Large intestine (tissue), 3 donors: ENCODE results near the gene TCF4. TPM values are rescaled to one million over a fixed set of nuclear protein-coding genes. Genes with fewer than 3 reads are reported as not detected.

Experiments used
- DNase-seq, 2 donors: peaks; one replicate each; pipeline versions ENCODE4 v3.0.0 to v3.0.0-alpha.2; 2013
- H3K27ac ChIP-seq: one replicate; pipeline ENCODE4 v1.5.1; 2013; ENCODE audit warnings: low read length
- H3K27me3 ChIP-seq: 2 replicates; pipeline ENCODE4 v1.6.1; 2013; ENCODE audit warnings: low read length; ENCODE audit not compliant: control insufficient read depth, insufficient read depth
- H3K36me3 ChIP-seq: 2 replicates; pipeline ENCODE4 v1.6.1; 2013; ENCODE audit warnings: low read length; ENCODE audit not compliant: control insufficient read depth, insufficient read depth
- H3K4me1 ChIP-seq: one replicate; pipeline ENCODE4 v1.6.1; 2013; ENCODE audit warnings: low read length; ENCODE audit not compliant: control insufficient read depth, insufficient read depth
- H3K4me3 ChIP-seq: one replicate; pipeline ENCODE4 v1.5.1; 2013; ENCODE audit warnings: low read length
- H3K9me3 ChIP-seq: one replicate; pipeline ENCODE4 v1.6.1; 2013; ENCODE audit warnings: mild to moderate bottlenecking, low read depth, low read length, moderate library complexity; ENCODE audit not compliant: control insufficient read depth
- WGBS: methylation state at CpG from one replicate; pipeline ENCODE4 v1.1.5; 2013; ENCODE audit warnings: low lambda C conversion rate; ENCODE audit not compliant: insufficient coverage; 5-methylcytosine and 5-hydroxymethylcytosine counted together
- polyA plus RNA-seq: library from polyadenylated mRNA; unstranded; fragments of 120-200 nt; gene quantifications from one replicate; pipeline ENCODE4 v1.2.1, GENCODE V29; 2013

TCF4 gene
- polyA plus RNA-seq, 1 donor = 42.5 TPM

- Histone ChIP-seq H3K36me3 (no peaks in the 10 kb centered on the region), H3K9me3 (no peaks in the 10 kb centered on the region), H3K4me1 (no peaks in the 10 kb centered on the region), H3K27ac (no peak overlapping the region), H3K27me3 (no peaks in the 10 kb centered on the region), H3K4me3 (no peak overlapping the region)
- no peak for DNase-seq
Observed at GRCh38 chr18:55524353-55525073, 63.5 kb downstream of the TCF4 start.

GRCh38 chr18:55523001-55523400 lies 65.0 kb downstream of the TCF4 start:
- Histone ChIP-seq H3K27ac (no peak overlapping the region), H3K27me3 (no peaks in the 10 kb centered on the region), H3K9me3 (no peaks in the 10 kb centered on the region), H3K4me3 (no peak overlapping the region), H3K4me1 (no peaks in the 10 kb centered on the region), H3K36me3 (no peaks in the 10 kb centered on the region)
- no peak for DNase-seq

- no peaks in the 10 kb centered on the region for H3K27me3 ChIP-seq
- H3K36me3 ChIP-seq = no peaks in the 10 kb centered on the region
- no peaks in the 10 kb centered on the region for H3K9me3 ChIP-seq
- no peak overlapping the region for H3K4me3 ChIP-seq
- WGBS = 54% methylated on average over 1 of the region's 3 CpGs
- no peaks in the 10 kb centered on the region for H3K4me1 ChIP-seq
- no peak for DNase-seq
- H3K27ac ChIP-seq = no peak overlapping the region
Observed at GRCh38 chr18:55522011-55522410, 66.0 kb downstream of the TCF4 start.

GRCh38 chr18:55517055-55517454 lies 70.9 kb downstream of the TCF4 start:
- Histone ChIP-seq H3K9me3 (no peaks in the 10 kb centered on the region), H3K4me1 (no peaks in the 10 kb centered on the region), H3K27me3 (no peaks in the 10 kb centered on the region), H3K36me3 (no peaks in the 10 kb centered on the region), H3K4me3 (no peak overlapping the region), H3K27ac (no peak overlapping the region)
- no peak for DNase-seq
- WGBS = no CpG with 5 or more reads among the region's 4 CpGs

GRCh38 chr18:55515941-55516710 lies 71.9 kb downstream of the TCF4 start:
- Histone ChIP-seq H3K9me3 (no peaks in the 10 kb centered on the region), H3K36me3 (no peaks in the 10 kb centered on the region), H3K27me3 (no peaks in the 10 kb centered on the region), H3K4me1 (no peaks in the 10 kb centered on the region), H3K4me3 (no peak overlapping the region), H3K27ac (no peak overlapping the region)
- 100% methylated on average over 5 of the region's 6 CpGs for WGBS
- no peak for DNase-seq

GRCh38 chr18:55515214-55515613 lies 72.8 kb downstream of the TCF4 start:
- no peak for DNase-seq
- no peaks in the 10 kb centered on the region for H3K27me3 ChIP-seq
- H3K4me1 ChIP-seq = no peaks in the 10 kb centered on the region
- H3K27ac ChIP-seq = no peak overlapping the region
- no CpG with 5 or more reads among the region's 3 CpGs for WGBS
- H3K9me3 ChIP-seq = no peaks in the 10 kb centered on the region
- no peaks in the 10 kb centered on the region for H3K36me3 ChIP-seq
- no peak overlapping the region for H3K4me3 ChIP-seq

GRCh38 chr18:55513161-55513560 lies 74.8 kb downstream of the TCF4 start:
- no peak for DNase-seq
- Histone ChIP-seq H3K27ac (no peak overlapping the region), H3K36me3 (no peaks in the 10 kb centered on the region), H3K9me3 (no peaks in the 10 kb centered on the region), H3K4me3 (no peak overlapping the region), H3K27me3 (no peaks in the 10 kb centered on the region), H3K4me1 (no peaks in the 10 kb centered on the region)

GRCh38 chr18:55511277-55511676 lies 76.7 kb downstream of the TCF4 start:
- H3K27ac ChIP-seq = no peak overlapping the region
- H3K4me1 ChIP-seq = no peaks in the 10 kb centered on the region
- H3K9me3 ChIP-seq = no peaks in the 10 kb centered on the region
- H3K27me3 ChIP-seq = no peaks in the 10 kb centered on the region
- H3K36me3 ChIP-seq = no peaks in the 10 kb centered on the region
- no peak for DNase-seq
- no peak overlapping the region for H3K4me3 ChIP-seq

GRCh38 chr18:55510809-55511208 lies 77.2 kb downstream of the TCF4 start:
- Histone ChIP-seq H3K27ac (peak overlapping the region; percentile 30), H3K9me3 (no peaks in the 10 kb centered on the region), H3K4me3 (no peak overlapping the region), H3K27me3 (no peaks in the 10 kb centered on the region), H3K36me3 (no peaks in the 10 kb centered on the region), H3K4me1 (no peaks in the 10 kb centered on the region)
- 72% methylated on average over 5 of the region's 5 CpGs for WGBS
- DNase-seq = peak; percentile 8 to 21

GRCh38 chr18:55509631-55510324 lies 78.2 kb downstream of the TCF4 start:
- H3K4me3 ChIP-seq = no peak overlapping the region
- H3K36me3 ChIP-seq = no peaks in the 10 kb centered on the region
- H3K27me3 ChIP-seq = no peaks in the 10 kb centered on the region
- peak overlapping the region; percentile 30 for H3K27ac ChIP-seq
- H3K4me1 ChIP-seq = no peaks in the 10 kb centered on the region
- no peak for DNase-seq
- WGBS = 100% methylated on average over 1 of the region's 4 CpGs
- no peaks in the 10 kb centered on the region for H3K9me3 ChIP-seq
